H9 (cell line): Measurements from ENCODE around the gene C14orf132. TPM values are rescaled to one million over a fixed set of nuclear protein-coding genes. Genes with fewer than 3 reads are reported as not detected.

Experiments used
- DNase-seq: peaks from one replicate; pipeline ENCODE4 v3.0.0-alpha.2; 2017
- H2AFZ ChIP-seq: one replicate; pipeline ENCODE4 v1.6.1; 2013; ENCODE audit warnings: mild to moderate bottlenecking, low read length, control low read depth, moderate library complexity
- H2AK5ac ChIP-seq: 2 replicates; pipeline ENCODE4 v1.6.1; 2013; ENCODE audit warnings: low read length, control low read depth, mixed read lengths; ENCODE audit not compliant: insufficient read length
- H2BK120ac ChIP-seq: one replicate; pipeline ENCODE4 v1.6.1; 2013; ENCODE audit warnings: low read depth, mild to moderate bottlenecking, low read length, control low read depth, inconsistent platforms; ENCODE audit not compliant: poor library complexity, severe bottlenecking
- H2BK12ac ChIP-seq: 2 replicates; pipeline ENCODE4 v1.6.1; 2013; ENCODE audit warnings: low read length, control low read depth, mixed read lengths, low read depth; ENCODE audit not compliant: insufficient read length
- H2BK15ac ChIP-seq: 2 replicates; pipeline ENCODE4 v1.6.1; 2013; ENCODE audit warnings: low read depth, low read length, control low read depth
- H2BK20ac ChIP-seq: one replicate; pipeline ENCODE4 v1.6.1; 2013; ENCODE audit warnings: low read depth, mild to moderate bottlenecking, low read length, control low read depth, inconsistent platforms; ENCODE audit not compliant: poor library complexity, severe bottlenecking
- H2BK5ac ChIP-seq: 2 replicates; pipeline ENCODE4 v1.6.1; 2013; ENCODE audit warnings: low read length, control low read depth, mixed read lengths; ENCODE audit not compliant: insufficient read length
- H3K14ac ChIP-seq: 2 replicates; pipeline ENCODE4 v1.6.1; 2013; ENCODE audit warnings: low read length, control low read depth; ENCODE audit not compliant: insufficient read depth
- H3K18ac ChIP-seq: 2 replicates; pipeline ENCODE4 v1.6.1; 2013; ENCODE audit warnings: low read depth, mild to moderate bottlenecking, mixed read lengths, low read length, control low read depth; ENCODE audit not compliant: insufficient read length
- H3K23ac ChIP-seq: 2 replicates; pipeline ENCODE4 v1.6.1; 2013; ENCODE audit warnings: low read length, control low read depth, mixed read lengths, low read depth; ENCODE audit not compliant: insufficient read length
- H3K23me2 ChIP-seq: 2 replicates; pipeline ENCODE4 v1.6.1; 2013; ENCODE audit warnings: low read depth, mild to moderate bottlenecking, mixed read lengths, low read length, control low read depth; ENCODE audit not compliant: insufficient read length, poor library complexity, severe bottlenecking
- H3K27ac ChIP-seq: 2 replicates; pipeline ENCODE4 v1.5.1; 2013; ENCODE audit warnings: low read length, control low read depth, mixed read lengths, low read depth; ENCODE audit not compliant: insufficient read length
- H3K27me3 ChIP-seq: 2 replicates; pipeline ENCODE4 v1.6.1; 2013; ENCODE audit warnings: low read length, control low read depth, inconsistent platforms; ENCODE audit not compliant: insufficient read depth
- H3K4ac ChIP-seq: 2 replicates; pipeline ENCODE4 v1.6.1; 2013; ENCODE audit warnings: low read depth, mild to moderate bottlenecking, control low read depth, inconsistent platforms, low read length, moderate library complexity
- H3K4me1 ChIP-seq: 2 replicates; pipeline ENCODE4 v1.6.1; 2013; ENCODE audit warnings: low read length, control low read depth, inconsistent platforms; ENCODE audit not compliant: insufficient read depth
- H3K4me2 ChIP-seq: 2 replicates; pipeline ENCODE4 v1.6.1; 2013; ENCODE audit warnings: low read length, control low read depth, mixed read lengths; ENCODE audit not compliant: insufficient read length, insufficient read depth
- H3K56ac ChIP-seq: 2 replicates; pipeline ENCODE4 v1.6.1; 2013; ENCODE audit warnings: low read depth, mild to moderate bottlenecking, mixed read lengths, low read length, control low read depth; ENCODE audit not compliant: insufficient read length
- H3K79me1 ChIP-seq: 2 replicates; pipeline ENCODE4 v1.6.1; 2013; ENCODE audit warnings: low read depth, mild to moderate bottlenecking, moderate library complexity, low read length, control low read depth, inconsistent platforms; ENCODE audit not compliant: insufficient read depth, poor library complexity, severe bottlenecking
- H3K79me2 ChIP-seq: 2 replicates; pipeline ENCODE4 v1.6.1; 2013; ENCODE audit warnings: low read length, control low read depth, inconsistent platforms; ENCODE audit not compliant: insufficient read depth
- H3K9ac ChIP-seq: 2 replicates; pipeline ENCODE4 v1.6.1; 2013; ENCODE audit warnings: low read length, control low read depth, mixed read lengths; ENCODE audit not compliant: insufficient read length; ENCODE audit errors: extremely low read depth
- H3K9me3 ChIP-seq: one replicate; pipeline ENCODE4 v1.6.1; 2013; ENCODE audit warnings: low read depth, low read length, inconsistent platforms; ENCODE audit not compliant: control insufficient read depth
- H3T11ph ChIP-seq: one replicate; pipeline ENCODE4 v1.6.1; 2013; ENCODE audit warnings: mild to moderate bottlenecking, low read length, control low read depth, inconsistent platforms
- H4K20me1 ChIP-seq: one replicate; pipeline ENCODE4 v1.6.1; 2013; ENCODE audit not compliant: control insufficient read depth, insufficient read length, insufficient read depth
- H4K5ac ChIP-seq: 2 replicates; pipeline ENCODE4 v1.6.1; 2013; ENCODE audit warnings: low read depth, mild to moderate bottlenecking, mixed read lengths, low read length, control low read depth; ENCODE audit not compliant: insufficient read length
- H4K8ac ChIP-seq: replicated peaks from 2 replicates; pipeline ENCODE4 v1.6.1; 2013; ENCODE audit warnings: low read length, control low read depth, mixed read lengths, low read depth; ENCODE audit not compliant: insufficient read length
- H4K91ac ChIP-seq: 2 replicates; pipeline ENCODE4 v1.6.1; 2013; ENCODE audit warnings: low read depth, mild to moderate bottlenecking, moderate library complexity, mixed read lengths, low read length, control low read depth; ENCODE audit not compliant: insufficient read length
- H3K27ac Mint-ChIP-seq, 3 experiments: 2 replicates in 2 of 3; 3 replicates in 1 of 3; pipeline ENCODE4 v1.8.0; 2020 to 2021; ENCODE audit warnings: mixed read lengths in 3 of 3, mild to moderate bottlenecking in 1 of 3, moderate library complexity in 1 of 3
- H3K27me3 Mint-ChIP-seq: 2 replicates; pipeline ENCODE4 v1.8.0; 2021; ENCODE audit warnings: low read depth, mild to moderate bottlenecking, moderate library complexity, mixed read lengths
- H3K36me3 Mint-ChIP-seq, 3 experiments: 2 replicates in 2 of 3; 3 replicates in 1 of 3; pipeline ENCODE4 v1.8.0; 2020 to 2021; ENCODE audit warnings: low read depth in 3 of 3, mixed read lengths in 3 of 3; ENCODE audit not compliant: insufficient read depth in 1 of 3
- H3K4me1 Mint-ChIP-seq, 2 experiments: 2 replicates each; pipeline ENCODE4 v1.8.0; 2020; ENCODE audit warnings: mixed read lengths in 2 of 2
- H3K4me3 Mint-ChIP-seq, 2 experiments: 2 replicates in 1 of 2; 3 replicates in 1 of 2; pipeline ENCODE4 v1.8.0; 2020 to 2021; ENCODE audit warnings: mild to moderate bottlenecking in 2 of 2, mixed read lengths in 2 of 2, moderate library complexity in 1 of 2
- H3K9me3 Mint-ChIP-seq, 2 experiments: 2 replicates in 1 of 2; 3 replicates in 1 of 2; pipeline ENCODE4 v1.8.0; 2020; ENCODE audit warnings: mild to moderate bottlenecking in 2 of 2, mixed read lengths in 2 of 2, moderate library complexity in 1 of 2
- CTCF ChIP-seq: fragments of 200-600 bp; sonication (generic); conservative IDR thresholded peaks from 3 replicates; pipeline ENCODE4 v1.8.0; 2021; ENCODE audit warnings: antibody characterized with exemption, mild to moderate bottlenecking
- WGBS: extraction: QIAGEN DNeasy Blood & Tissue Kit; methylation state at CpG from one replicate; pipeline ENCODE4 v1.1.7; 2013; ENCODE audit warnings: missing lambda C conversion rate, low lambda C conversion rate, mixed read lengths; ENCODE audit not compliant: insufficient read length; ENCODE audit errors: extremely low coverage; 5-methylcytosine and 5-hydroxymethylcytosine counted together
- total RNA-seq: library from RNA; stranded (reverse); gene quantifications from 2 replicates; pipeline ENCODE4 v1.2.1, GENCODE V29; 2021

The C14orf132 gene
- total RNA-seq, 1 experiment from 2014 or later, result 5.7 TPM

- Histone ChIP-seq H3K9ac (no peak overlapping the region), H2AFZ (no peak overlapping the region), H3K23ac (no peak overlapping the region), H2BK120ac (no peak overlapping the region), H3K79me1 (no peaks in the 10 kb centered on the region), H3K27me3 (no peaks in the 10 kb centered on the region), H2BK5ac (no peak overlapping the region), H4K20me1 (no peaks in the 10 kb centered on the region), H3K18ac (no peak overlapping the region), H3K79me2 (no peaks in the 10 kb centered on the region), H3K4me1 (no peaks in the 10 kb centered on the region), H2BK12ac (no peak overlapping the region), H4K8ac (no peak overlapping the region), H2BK20ac (no peak overlapping the region), H2BK15ac (no peak overlapping the region), H3K23me2 (no peaks in the 10 kb centered on the region), H4K5ac (no peak overlapping the region), H3K14ac (no peak overlapping the region), H3K4ac (no peak overlapping the region), H3K4me2 (no peak overlapping the region), H3K9me3 (no peaks in the 10 kb centered on the region), H3K56ac (no peak overlapping the region), H3K27ac (no peak overlapping the region), H3T11ph (no peak overlapping the region), H2AK5ac (no peak overlapping the region), H4K91ac (no peak overlapping the region)
- Mint-ChIP-seq H3K4me3 (no peak overlapping the region), H3K27me3 (peaks cover 2% of the 10 kb centered on the region), H3K9me3 (no peaks in the 10 kb centered on the region), H3K27ac (no peak overlapping the region), H3K36me3 (peaks cover 0 to 13% (median 0%) of the 10 kb centered on the region in 3 experiments; a peak in 1 of 7 replicates), H3K4me1 (peaks cover 0 to 9% of the 10 kb centered on the region in 2 experiments; a peak in 3 of 4 replicates)
- no peak for TF ChIP-seq CTCF
- WGBS, result no CpG with 5 or more reads among the region's 8 CpGs
- DNase-seq, result no peak
Measured at GRCh38 chr14:96079066-96079465, 39.9 kb downstream of the C14orf132 start.
